Liver (tissue), 9 donors: ENCODE data around the gene MYO18B. TPM values are rescaled to one million over a fixed set of nuclear protein-coding genes. Genes with fewer than 3 reads are reported as not detected.

Experiments used
- DNase-seq: peaks from one replicate; pipeline ENCODE4 v3.0.0-alpha.2; 2017; ENCODE audit warnings: low spot score
- H3K27ac ChIP-seq, 2 donors: one replicate each; pipeline ENCODE4 v1.7.0; 2013; ENCODE audit warnings: inconsistent platforms in 2 of 2, low read length in 2 of 2, control low read depth in 1 of 2, low read depth in 1 of 2, mild to moderate bottlenecking in 1 of 2
- H3K27me3 ChIP-seq, 4 donors: one replicate each; pipeline versions ENCODE4 v1.6.1 to v1.7.0; 2013; ENCODE audit warnings: low read length in 3 of 4, inconsistent platforms in 1 of 4, mild to moderate bottlenecking in 1 of 4, moderate library complexity in 1 of 4; ENCODE audit not compliant: control insufficient read depth in 4 of 4, insufficient read depth in 4 of 4
- H3K36me3 ChIP-seq, 4 donors: one replicate each; pipeline versions ENCODE4 v1.6.1 to v1.7.0; 2013; ENCODE audit warnings: low read length in 3 of 4, mild to moderate bottlenecking in 3 of 4, low read depth in 1 of 4, moderate library complexity in 1 of 4; ENCODE audit not compliant: control insufficient read depth in 4 of 4, insufficient read depth in 3 of 4
- H3K4me1 ChIP-seq, 4 donors: one replicate each; pipeline versions ENCODE4 v1.6.1 to v1.7.0; 2013; ENCODE audit warnings: low read length in 3 of 4, mild to moderate bottlenecking in 3 of 4, moderate library complexity in 1 of 4; ENCODE audit not compliant: control insufficient read depth in 4 of 4, insufficient read depth in 4 of 4
- H3K4me3 ChIP-seq, 3 donors: one replicate each; pipeline versions ENCODE4 v1.6.1 to v1.7.0; 2013; ENCODE audit warnings: low read length in 3 of 3, control low read depth in 1 of 3, low read depth in 1 of 3, mild to moderate bottlenecking in 1 of 3
- H3K9ac ChIP-seq, 2 donors: one replicate each; pipeline ENCODE4 v1.7.0; 2013; ENCODE audit warnings: low read length in 2 of 2, mild to moderate bottlenecking in 2 of 2, moderate library complexity in 2 of 2, control low read depth in 1 of 2, low read depth in 1 of 2
- H3K9me3 ChIP-seq, 4 donors: one replicate each; pipeline versions ENCODE4 v1.6.1 to v1.7.0; 2013; ENCODE audit warnings: low read length in 3 of 4; ENCODE audit not compliant: control insufficient read depth in 4 of 4
- ATF3 ChIP-seq: IDR thresholded peaks from 2 replicates; pipeline ENCODE4 v1.6.1; 2016; ENCODE audit warnings: antibody characterized with exemption
- CTCF ChIP-seq: fragments of 150-350 bp; IDR thresholded peaks from 2 replicates; pipeline ENCODE4 v1.5.1; 2017; ENCODE audit warnings: improper control_type of control experiment, low read depth, low read length; ENCODE audit not compliant: missing input control
- EGR1 ChIP-seq, 2 donors: IDR thresholded peaks; 2 replicates each; pipeline ENCODE4 v1.6.1; 2016 to 2018; ENCODE audit warnings: antibody characterized with exemption in 2 of 2, low read depth in 2 of 2
- FOXA1 ChIP-seq: IDR thresholded peaks from 2 replicates; pipeline ENCODE4 v1.6.1; 2016; ENCODE audit warnings: antibody characterized with exemption
- FOXA2 ChIP-seq: IDR thresholded peaks from 2 replicates; pipeline ENCODE4 v1.6.1; 2016; ENCODE audit warnings: antibody characterized with exemption
- GABPA ChIP-seq, 2 donors: IDR thresholded peaks in 1 of 2; conservative IDR thresholded peaks in 1 of 2; 2 replicates each; pipeline ENCODE4 v1.6.1; 2016; ENCODE audit warnings: antibody characterized with exemption in 2 of 2, mild to moderate bottlenecking in 1 of 2, moderate library complexity in 1 of 2
- HNF4A ChIP-seq, 2 donors: conservative IDR thresholded peaks; 2 replicates each; pipeline ENCODE4 v1.6.1; 2016; ENCODE audit warnings: antibody characterized with exemption in 2 of 2, mild to moderate bottlenecking in 2 of 2
- HNF4G ChIP-seq: IDR thresholded peaks from 2 replicates; pipeline ENCODE4 v1.6.1; 2016; ENCODE audit warnings: antibody characterized with exemption
- JUND ChIP-seq, 2 donors: IDR thresholded peaks; 2 replicates each; pipeline ENCODE4 v1.6.1; 2016; ENCODE audit warnings: antibody characterized with exemption in 2 of 2
- MAX ChIP-seq: IDR thresholded peaks from 2 replicates; pipeline ENCODE4 v1.6.1; 2016; ENCODE audit warnings: antibody characterized with exemption
- RAD21 ChIP-seq, 2 donors: IDR thresholded peaks; 2 replicates each; pipeline ENCODE4 v1.6.1; 2016; ENCODE audit warnings: antibody characterized with exemption in 2 of 2, mild to moderate bottlenecking in 2 of 2
- REST ChIP-seq: IDR thresholded peaks from 2 replicates; pipeline ENCODE4 v1.6.1; 2016; ENCODE audit warnings: antibody characterized with exemption, mild to moderate bottlenecking
- RXRA ChIP-seq, 2 donors: IDR thresholded peaks; 2 replicates each; pipeline ENCODE4 v1.6.1; 2017 to 2018; ENCODE audit warnings: antibody characterized with exemption in 2 of 2, mild to moderate bottlenecking in 1 of 2
- SP1 ChIP-seq: IDR thresholded peaks from 2 replicates; pipeline ENCODE4 v1.6.1; 2018; ENCODE audit warnings: antibody characterized with exemption, mild to moderate bottlenecking
- TAF1 ChIP-seq: conservative IDR thresholded peaks from 2 replicates; pipeline ENCODE4 v1.6.1; 2016; ENCODE audit warnings: antibody characterized with exemption, mild to moderate bottlenecking
- YY1 ChIP-seq: IDR thresholded peaks from 2 replicates; pipeline ENCODE4 v1.6.1; 2016; ENCODE audit warnings: antibody characterized with exemption, mild to moderate bottlenecking
- ZBTB33 ChIP-seq: IDR thresholded peaks from 2 replicates; pipeline ENCODE4 v1.6.1; 2016; ENCODE audit warnings: antibody characterized with exemption
- WGBS: extraction: QIAGEN DNeasy Blood & Tissue Kit; methylation state at CpG from one replicate; pipeline ENCODE4 v1.1.7; 2013; 5-methylcytosine and 5-hydroxymethylcytosine counted together
- polyA plus RNA-seq, 2 donors: library from polyadenylated mRNA; stranded (reverse) in 1 of 2; unstranded in 1 of 2; fragments of 200-250 nt in 1 of 2; fragments of >200 nt in 1 of 2; fragmentation: Nextera tagmentation in 1 of 2; extraction: Ambion mirVana in 1 of 2; gene quantifications; one replicate each; pipeline versions ENCODE4 v1.2.1 to v1.2.3, GENCODE V29; 2013 to 2015
- total RNA-seq, 2 donors: library from RNA; depleted of rRNA; stranded (reverse); fragments of >200 nt; gene quantifications; one replicate each; pipeline ENCODE4 v1.2.3, GENCODE V29; 2014
- donor health status: healthy.
- donor health status: healthy.
- donor health status: healthy.
- donor health status: healthy.
- donor health status: healthy.

Gene MYO18B
- total and polyA plus RNA-seq, 4 donors, result under 0.01 to 4.2 (median 0.02) TPM; not detected in 1

- DNase-seq, result no peak
- 95% methylated on average over 2 of the region's 2 CpGs for WGBS
- no peaks in the 10 kb centered on the region for H3K4me1 ChIP-seq
- no peak for TF ChIP-seq YY1
- no peak for TF ChIP-seq GABPA (IDR thresholded peaks at IDR 0.05 in 1 of 2, conservative IDR thresholded peaks at IDR 0.05 in 1 of 2)
- TF ChIP-seq FOXA1, result no peak
- no peak for TF ChIP-seq RAD21 (IDR thresholded peaks at IDR 0.05)
- TF ChIP-seq REST, result no peak
- TF ChIP-seq SP1, result no peak
- no peak for TF ChIP-seq HNF4A (conservative IDR thresholded peaks at IDR 0.05)
- no peak for TF ChIP-seq HNF4G
- no peak for TF ChIP-seq MAX
- TF ChIP-seq EGR1 (IDR thresholded peaks at IDR 0.05; ENCODE audit: low read depth in 2 of 2), result no peak
- no peak for TF ChIP-seq TAF1
- no peak for TF ChIP-seq FOXA2
- no peak for TF ChIP-seq CTCF
- TF ChIP-seq ZBTB33, result no peak
- no peak for TF ChIP-seq JUND (IDR thresholded peaks at IDR 0.05)
- no peak for TF ChIP-seq ATF3
- TF ChIP-seq RXRA (IDR thresholded peaks at IDR 0.05), result no peak
- peaks cover 0 to 10% (median 3%) of the 10 kb centered on the region in 4 donors for H3K27me3 ChIP-seq
- H3K36me3 ChIP-seq, result no peaks in the 10 kb centered on the region
- H3K9ac ChIP-seq, result no peak overlapping the region
- no peak overlapping the region for H3K27ac ChIP-seq
- H3K9me3 ChIP-seq, result peaks cover 0 to 3% (median 0%) of the 10 kb centered on the region in 4 donors
- no peak overlapping the region for H3K4me3 ChIP-seq
Measured at GRCh38 chr22:26047516-26047915, 305.5 kb downstream of the MYO18B start.
